Measurements from ENCODE around the gene ALPK1.

DNA sequence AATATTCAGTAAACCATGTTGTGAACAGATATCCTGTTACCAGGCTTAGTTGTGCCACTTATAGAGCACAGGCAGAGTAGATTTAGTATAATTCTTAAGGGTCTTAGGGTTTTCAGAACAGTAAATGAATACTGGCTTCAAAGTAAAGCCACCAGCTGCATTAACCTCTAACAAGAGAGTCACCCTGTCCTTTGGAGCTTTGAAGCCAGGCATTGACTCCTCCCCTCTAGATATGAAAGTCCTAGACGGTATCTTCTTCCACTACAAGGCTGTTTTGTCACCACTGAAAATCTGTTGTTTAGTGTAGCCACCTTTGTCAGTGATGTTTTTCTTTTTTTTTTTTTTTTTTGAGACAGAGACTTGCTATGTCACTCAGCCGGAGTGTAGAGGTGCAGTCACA is 77.7 kb downstream of the ALPK1 start:
- TF ChIP-seq, protein P1, sequence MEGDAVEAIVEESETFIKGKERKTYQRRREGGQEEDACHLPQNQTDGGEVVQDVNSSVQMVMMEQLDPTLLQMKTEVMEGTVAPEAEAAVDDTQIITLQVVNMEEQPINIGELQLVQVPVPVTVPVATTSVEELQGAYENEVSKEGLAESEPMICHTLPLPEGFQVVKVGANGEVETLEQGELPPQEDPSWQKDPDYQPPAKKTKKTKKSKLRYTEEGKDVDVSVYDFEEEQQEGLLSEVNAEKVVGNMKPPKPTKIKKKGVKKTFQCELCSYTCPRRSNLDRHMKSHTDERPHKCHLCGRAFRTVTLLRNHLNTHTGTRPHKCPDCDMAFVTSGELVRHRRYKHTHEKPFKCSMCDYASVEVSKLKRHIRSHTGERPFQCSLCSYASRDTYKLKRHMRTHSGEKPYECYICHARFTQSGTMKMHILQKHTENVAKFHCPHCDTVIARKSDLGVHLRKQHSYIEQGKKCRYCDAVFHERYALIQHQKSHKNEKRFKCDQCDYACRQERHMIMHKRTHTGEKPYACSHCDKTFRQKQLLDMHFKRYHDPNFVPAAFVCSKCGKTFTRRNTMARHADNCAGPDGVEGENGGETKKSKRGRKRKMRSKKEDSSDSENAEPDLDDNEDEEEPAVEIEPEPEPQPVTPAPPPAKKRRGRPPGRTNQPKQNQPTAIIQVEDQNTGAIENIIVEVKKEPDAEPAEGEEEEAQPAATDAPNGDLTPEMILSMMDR (conservative IDR thresholded peaks at IDR 0.05; ENCODE audit: low read depth in 2 of 2): no peak
- TF ChIP-seq NANOG (IDR thresholded peaks at IDR 0.05; ENCODE audit: borderline replicate concordance) (no peak), POLR2AphosphoS5 (IDR thresholded peaks at IDR 0.05; ENCODE audit: low read depth) (no peak), EZH2 (IDR thresholded peaks at IDR 0.05; ENCODE audit: low read depth, unreplicated experiment) (no peak)
- TF ChIP-seq, protein P2, sequence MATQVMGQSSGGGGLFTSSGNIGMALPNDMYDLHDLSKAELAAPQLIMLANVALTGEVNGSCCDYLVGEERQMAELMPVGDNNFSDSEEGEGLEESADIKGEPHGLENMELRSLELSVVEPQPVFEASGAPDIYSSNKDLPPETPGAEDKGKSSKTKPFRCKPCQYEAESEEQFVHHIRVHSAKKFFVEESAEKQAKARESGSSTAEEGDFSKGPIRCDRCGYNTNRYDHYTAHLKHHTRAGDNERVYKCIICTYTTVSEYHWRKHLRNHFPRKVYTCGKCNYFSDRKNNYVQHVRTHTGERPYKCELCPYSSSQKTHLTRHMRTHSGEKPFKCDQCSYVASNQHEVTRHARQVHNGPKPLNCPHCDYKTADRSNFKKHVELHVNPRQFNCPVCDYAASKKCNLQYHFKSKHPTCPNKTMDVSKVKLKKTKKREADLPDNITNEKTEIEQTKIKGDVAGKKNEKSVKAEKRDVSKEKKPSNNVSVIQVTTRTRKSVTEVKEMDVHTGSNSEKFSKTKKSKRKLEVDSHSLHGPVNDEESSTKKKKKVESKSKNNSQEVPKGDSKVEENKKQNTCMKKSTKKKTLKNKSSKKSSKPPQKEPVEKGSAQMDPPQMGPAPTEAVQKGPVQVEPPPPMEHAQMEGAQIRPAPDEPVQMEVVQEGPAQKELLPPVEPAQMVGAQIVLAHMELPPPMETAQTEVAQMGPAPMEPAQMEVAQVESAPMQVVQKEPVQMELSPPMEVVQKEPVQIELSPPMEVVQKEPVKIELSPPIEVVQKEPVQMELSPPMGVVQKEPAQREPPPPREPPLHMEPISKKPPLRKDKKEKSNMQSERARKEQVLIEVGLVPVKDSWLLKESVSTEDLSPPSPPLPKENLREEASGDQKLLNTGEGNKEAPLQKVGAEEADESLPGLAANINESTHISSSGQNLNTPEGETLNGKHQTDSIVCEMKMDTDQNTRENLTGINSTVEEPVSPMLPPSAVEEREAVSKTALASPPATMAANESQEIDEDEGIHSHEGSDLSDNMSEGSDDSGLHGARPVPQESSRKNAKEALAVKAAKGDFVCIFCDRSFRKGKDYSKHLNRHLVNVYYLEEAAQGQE (IDR thresholded peaks at IDR 0.05; ENCODE audit: unreplicated experiment): no peak

Data from GM23338 (cell line).